HepG2 (cell line): ENCODE measurements around the gene HNRNPUL2. TPM values are rescaled to one million over a fixed set of nuclear protein-coding genes. Genes with fewer than 3 reads are reported as not detected.

Experiments used
- ATM ChIP-seq: fragments of 450-650 bp; IDR thresholded peaks from 2 replicates; pipeline ENCODE4 v1.7.1; 2017; ENCODE audit warnings: mild to moderate bottlenecking, borderline replicate concordance
- CBX5 ChIP-seq: sonication (generic); formaldehyde crosslinking; IDR thresholded peaks from 2 replicates; pipeline ENCODE4 v1.4.0; 2020; ENCODE audit warnings: missing genetic modification reagents, borderline replicate concordance
- CEBPB ChIP-seq: IDR thresholded peaks from 2 replicates; pipeline ENCODE4 v1.6.1; 2011; ENCODE audit warnings: low read depth, low read length, improper control_type of control experiment, borderline replicate concordance
- DMTF1 ChIP-seq: sonication (generic); formaldehyde crosslinking; IDR thresholded peaks from 2 replicates; pipeline ENCODE4 v1.4.0; 2020; ENCODE audit warnings: mild to moderate bottlenecking, missing genetic modification reagents
- HHEX ChIP-seq: IDR thresholded peaks from 2 replicates; pipeline ENCODE4 v1.6.1; 2016; ENCODE audit warnings: control low read depth
- HMG20B ChIP-seq: conservative IDR thresholded peaks from 2 replicates; pipeline ENCODE4 v1.6.1; 2016; ENCODE audit warnings: missing genetic modification reagents, missing compliant biosample characterization
- HMGXB3 ChIP-seq: sonication (generic); formaldehyde crosslinking; IDR thresholded peaks from 2 replicates; pipeline ENCODE4 v1.4.0; 2020; ENCODE audit warnings: missing genetic modification reagents, borderline replicate concordance
- IKZF5 ChIP-seq: IDR thresholded peaks from 2 replicates; pipeline ENCODE4 v1.6.1; 2018; ENCODE audit warnings: missing genetic modification reagents, mild to moderate bottlenecking, missing compliant biosample characterization
- KDM3A ChIP-seq: IDR thresholded peaks from 2 replicates; pipeline ENCODE4 v1.6.1; 2018; ENCODE audit warnings: low read depth, missing compliant biosample characterization
- KDM5B ChIP-seq: sonication (generic); formaldehyde crosslinking; IDR thresholded peaks from 2 replicates; pipeline ENCODE4 v1.4.0; 2020; ENCODE audit warnings: missing genetic modification reagents, mild to moderate bottlenecking, borderline replicate concordance
- POLR2AphosphoS2 ChIP-seq: IDR thresholded peaks from 2 replicates; pipeline ENCODE4 v1.6.1; 2011; ENCODE audit warnings: low read depth, low read length, improper control_type of control experiment
- SMAD9 ChIP-seq: sonication (generic); formaldehyde crosslinking; IDR thresholded peaks from 2 replicates; pipeline ENCODE4 v1.5.1; 2020; ENCODE audit warnings: mild to moderate bottlenecking, missing genetic modification reagents
- STAT6 ChIP-seq: sonication (generic); formaldehyde crosslinking; IDR thresholded peaks from 2 replicates; pipeline ENCODE4 v1.4.0; 2020; ENCODE audit warnings: missing genetic modification reagents, mild to moderate bottlenecking, borderline replicate concordance
- TBX2 ChIP-seq: sonication (generic); formaldehyde crosslinking; IDR thresholded peaks from 2 replicates; pipeline ENCODE4 v1.5.0; 2020; ENCODE audit warnings: missing genetic modification reagents, mild to moderate bottlenecking, borderline replicate concordance
- ZNF207 ChIP-seq: fragments of 450-650 bp; IDR thresholded peaks from 2 replicates; pipeline ENCODE4 v1.6.1; 2016; ENCODE audit warnings: antibody characterized with exemption, borderline replicate concordance
- ZNF251 ChIP-seq: sonication (generic); formaldehyde crosslinking; IDR thresholded peaks from 2 replicates; pipeline ENCODE4 v1.9.0; 2021; ENCODE audit warnings: mild to moderate bottlenecking, missing genetic modification reagents
- ZNF543 ChIP-seq: sonication (generic); formaldehyde crosslinking; IDR thresholded peaks from 2 replicates; pipeline ENCODE4 v1.4.0; 2020; ENCODE audit warnings: mild to moderate bottlenecking, missing genetic modification reagents
- ZNF569 ChIP-seq: sonication (generic); formaldehyde crosslinking; IDR thresholded peaks from 2 replicates; pipeline ENCODE4 v1.5.0; 2020; ENCODE audit warnings: mild to moderate bottlenecking, missing genetic modification reagents, moderate library complexity, borderline replicate concordance
- ZNF709 ChIP-seq: sonication (generic); formaldehyde crosslinking; IDR thresholded peaks from 2 replicates; pipeline ENCODE4 v1.5.0; 2020; ENCODE audit warnings: mild to moderate bottlenecking, missing genetic modification reagents
- ZNF746 ChIP-seq: sonication (generic); formaldehyde crosslinking; IDR thresholded peaks from 2 replicates; pipeline ENCODE4 v1.8.0; 2022; ENCODE audit warnings: mild to moderate bottlenecking, missing genetic modification reagents
- polyA plus RNA-seq, 8 experiments: library from polyadenylated mRNA; depleted of rRNA in 3 of 8; stranded (reverse) in 7 of 8; unstranded in 1 of 8; fragments of >200 nt; fragmentation: Illumina TruSeq in 4 of 8; extraction: Trizol in 4 of 8; gene quantifications; 2 replicates each; pipeline versions ENCODE4 v1.2.1 to v1.2.3, GENCODE V29; 2011 to 2016; ENCODE audit warnings: low read depth in 4 of 8, missing spikeins in 1 of 8, mixed read lengths in 1 of 8; ENCODE audit not compliant: insufficient read depth in 1 of 8
- total RNA-seq, 5 experiments: library from RNA; depleted of rRNA; stranded (reverse); fragments of >200 nt; fragmentation: Illumina TruSeq; extraction: Trizol; gene quantifications; 2 replicates each; pipeline ENCODE4 v1.2.3, GENCODE V29; 2016; ENCODE audit warnings: low read depth in 1 of 5

HNRNPUL2 gene
- total and polyA plus RNA-seq, 2 of the 13 experiments (the other 11 are each of a cell fraction or from before 2014, with no cell fraction given): 8.4 to 9.6 TPM

GRCh38 chr11:62726156-62726914 is 922 bp downstream of the HNRNPUL2 start (continued):
- no peak for TF ChIP-seq SMAD9 (CRISPR knock-in tag)
- no peak for TF ChIP-seq ZNF251
- no peak for TF ChIP-seq ZNF569
- no peak for TF ChIP-seq ZNF746 (CRISPR knock-in tag)
- no peak for TF ChIP-seq POLR2AphosphoS2
- no peak for TF ChIP-seq ATM
- TF ChIP-seq CEBPB: no peak
- TF ChIP-seq STAT6 (CRISPR knock-in tag): no peak
- TF ChIP-seq TBX2 (CRISPR knock-in tag): peak; percentile 54; the same call in 1 of the 2 replicates
- no peak for TF ChIP-seq KDM3A (CRISPR knock-in tag)
- peak; percentile 1; the same call in 1 of the 2 replicates for TF ChIP-seq KDM5B (CRISPR knock-in tag)
- no peak for TF ChIP-seq HMG20B (CRISPR knock-in tag)
- TF ChIP-seq CBX5 (CRISPR knock-in tag): no peak
- no peak for TF ChIP-seq ZNF543
- peak; percentile 20; the same call in 1 of the 2 replicates for TF ChIP-seq IKZF5 (CRISPR knock-in tag)
- no peak for TF ChIP-seq HHEX (CRISPR knock-in tag)
- no peak for TF ChIP-seq DMTF1 (CRISPR knock-in tag)
- no peak for TF ChIP-seq ZNF207
- TF ChIP-seq HMGXB3 (CRISPR knock-in tag): peak; percentile 25; the same call in 1 of the 2 replicates
- no peak for TF ChIP-seq ZNF709 (CRISPR knock-in tag)
